K562 (cell line): ENCODE data around the gene DNAJB11. TPM values are rescaled to one million over a fixed set of nuclear protein-coding genes. Genes with fewer than 3 reads are reported as not detected.

Source experiments
- ATAC-seq: fragments of 200-7000 bp; cut with Tn5 transposase; 3 replicates; pipeline ENCODE4 v1.9.1; 2020; ENCODE audit warnings: moderate library complexity
- BruUV-seq: library from RNA; stranded (reverse); fragments of 400-500 nt; replicated peaks from 2 replicates; lab custom pipeline; 2021; lab: Mats Ljungman, UMichigan
- CTCF ChIA-PET: fragments of 300-600 bp; formaldehyde crosslinking; extraction: SDS; loops from one replicate; lab custom pipeline; 2021; ENCODE audit warnings: low intra/inter-chr PET ratio; lab: Yijun Ruan, JAX
- POLR2A ChIA-PET: fragments of 300-600, 350-650 bp; sonication (Branson Sonifier 250); formaldehyde crosslinking; extraction: SDS; loops from one replicate; lab custom pipeline; 2021; ENCODE audit warnings: antibody characterized with exemption, inconsistent platforms; lab: Yijun Ruan, JAX
- DNase-seq, 4 experiments: peaks; one replicate each; pipeline versions ENCODE4 v3.0.0 to v3.0.0-alpha.2; 2011 to 2018; ENCODE audit warnings: low spot score in 3 of 4, mixed read lengths in 3 of 4; ENCODE audit errors: extremely low read depth in 1 of 4
- FAIRE-seq: peaks from 2 replicates; lab custom pipeline; 2011; peaks lifted over from hg19 to GRCh38; lab: Jason Lieb, UNC
- H2AFZ ChIP-seq: 2 replicates; pipeline ENCODE4 v1.6.0; 2011; ENCODE audit warnings: low read depth, low read length, control low read depth, inconsistent platforms
- H3K27ac ChIP-seq: fragments of 200-600 bp; 3 replicates; pipeline ENCODE4 v1.8.0; 2011; ENCODE audit warnings: low read depth, mild to moderate bottlenecking, control low read depth, inconsistent platforms, low read length, moderate library complexity, mixed read lengths; ENCODE audit errors: extremely low read depth
- H3K27me3 ChIP-seq, 2 experiments: fragments of 300-600 bp in 1 of 2; 2 replicates in 1 of 2; 3 replicates in 1 of 2; pipeline versions ENCODE4 v1.6.0 to v1.8.0; 2011; ENCODE audit warnings: inconsistent platforms in 2 of 2, low read length in 2 of 2, mild to moderate bottlenecking in 1 of 2, mixed read lengths in 1 of 2, moderate library complexity in 1 of 2; ENCODE audit not compliant: control insufficient read depth in 2 of 2, insufficient read depth in 2 of 2
- H3K36me3 ChIP-seq: fragments of 300-600 bp; 3 replicates; pipeline ENCODE4 v1.8.0; 2011; ENCODE audit warnings: mild to moderate bottlenecking, low read length, inconsistent platforms; ENCODE audit not compliant: control insufficient read depth, insufficient read depth
- H3K4me1 ChIP-seq, 2 experiments: fragments of 200-600 bp in 1 of 2; replicated peaks in 1 of 2; 2 replicates in 1 of 2; 3 replicates in 1 of 2; pipeline versions ENCODE4 v1.5.1 to v1.8.0; 2011; ENCODE audit warnings: inconsistent platforms in 2 of 2, low read length in 2 of 2, mild to moderate bottlenecking in 1 of 2, mixed read lengths in 1 of 2, moderate library complexity in 1 of 2; ENCODE audit not compliant: control insufficient read depth in 2 of 2, insufficient read depth in 2 of 2
- H3K4me2 ChIP-seq: 2 replicates; pipeline ENCODE4 v1.6.1; 2011; ENCODE audit warnings: low read length, control low read depth, inconsistent platforms, mixed read lengths; ENCODE audit not compliant: insufficient read depth
- H3K4me3 ChIP-seq: fragments of 200-600 bp; sonication (generic), shearing (Covaris generic); 2 replicates; pipeline ENCODE4 v1.5.1; 2016; ENCODE audit warnings: control low read depth, inconsistent platforms
- H3K79me2 ChIP-seq: fragments of 200-600 bp; 3 replicates; pipeline ENCODE4 v1.8.0; 2011; ENCODE audit warnings: low read length, inconsistent platforms; ENCODE audit not compliant: control insufficient read depth, insufficient read depth
- H3K9ac ChIP-seq, 2 experiments: 2 replicates each; pipeline versions ENCODE4 v1.6.0 to v1.6.1; 2011; ENCODE audit warnings: low read depth in 2 of 2, low read length in 2 of 2, control low read depth in 1 of 2, inconsistent platforms in 1 of 2, mild to moderate bottlenecking in 1 of 2, mixed read lengths in 1 of 2; ENCODE audit not compliant: insufficient read depth in 1 of 2
- H3K9me1 ChIP-seq: one replicate; pipeline ENCODE4 v1.6.0; 2011; ENCODE audit warnings: inconsistent platforms, mild to moderate bottlenecking, low read length, moderate library complexity; ENCODE audit not compliant: control insufficient read depth, insufficient read depth
- H3K9me3 ChIP-seq: replicated peaks from 2 replicates; pipeline ENCODE4 v1.5.1; 2011; ENCODE audit warnings: low read depth, low read length, inconsistent platforms; ENCODE audit not compliant: control insufficient read depth, insufficient read depth
- H4K20me1 ChIP-seq: replicated peaks from 2 replicates; pipeline ENCODE4 v1.6.1; 2011; ENCODE audit warnings: low read length, inconsistent platforms, mixed read lengths; ENCODE audit not compliant: control insufficient read depth, insufficient read depth
- BMI1 ChIP-seq: fragments of 150-350 bp; IDR thresholded peaks from 2 replicates; pipeline ENCODE4 v1.6.1; 2014; ENCODE audit warnings: low read length
- DIDO1 ChIP-seq: fragments of 450-650 bp; IDR thresholded peaks from 2 replicates; pipeline ENCODE4 v1.6.1; 2016; ENCODE audit warnings: low read depth, missing biosample characterization, missing genetic modification characterization
- ETV5 ChIP-seq: sonication (generic); formaldehyde crosslinking; IDR thresholded peaks from 2 replicates; pipeline ENCODE4 v1.4.0; 2020; ENCODE audit warnings: low read depth, mild to moderate bottlenecking, missing genetic modification reagents
- RBBP5 ChIP-seq: fragments of 200-600 bp; sonication (generic); IDR thresholded peaks from 2 replicates; pipeline ENCODE4 v1.6.1; 2012; ENCODE audit warnings: borderline replicate concordance, mild to moderate bottlenecking, low read length, control low read depth, inconsistent platforms; ENCODE audit not compliant: insufficient read depth, poor library complexity, severe bottlenecking
- U2AF2 ChIP-seq: fragments of 200-400 bp; formaldehyde crosslinking; optimal IDR thresholded peaks from 2 replicates; pipeline ENCODE3; 2017; ENCODE audit warnings: low read depth, mild to moderate bottlenecking, low read length
- ZBTB1 ChIP-seq: sonication (generic); formaldehyde crosslinking; IDR thresholded peaks from 2 replicates; pipeline ENCODE4 v1.8.1; 2023; ENCODE audit warnings: missing genetic modification reagents, low read depth, mild to moderate bottlenecking, borderline replicate concordance
- ZNF253 ChIP-seq: fragments of 250-450 bp; sonication (Bioruptor Pico); conservative IDR thresholded peaks from 2 replicates; pipeline ENCODE4 v1.6.1; 2021; ENCODE audit warnings: mild to moderate bottlenecking
- WGBS: fragments of 100-300 bp; shearing (Covaris generic); methylation state at CpG from one replicate; pipeline ENCODE4 v1.1.6; 2016; ENCODE audit warnings: low coverage, mixed read lengths; ENCODE audit not compliant: insufficient coverage; ENCODE audit errors: missing lambda C conversion rate; 5-methylcytosine and 5-hydroxymethylcytosine counted together
- in situ Hi-C: fragments of 300-500 bp; cut with MboI; formaldehyde crosslinking; loops from 4 replicates; pipeline ENCODE4 v1.15.0; 2018; ENCODE audit warnings: inconsistent platforms, mixed read lengths
- intact Hi-C: fragments of 100-400 bp; cut with micrococcal nuclease; formaldehyde crosslinking; loops from 2 replicates; pipeline ENCODE4 v1.14.2; 2022
- polyA plus RNA-seq, 8 experiments: library from polyadenylated mRNA; depleted of rRNA in 4 of 8; stranded (reverse) in 5 of 8; unstranded in 3 of 8; fragments of >200 nt; fragmentation: Nextera tagmentation in 2 of 8; fragmentation: Illumina TruSeq in 1 of 8; extraction: Ambion mirVana in 2 of 8; extraction: Trizol in 1 of 8; gene quantifications; 2 replicates each; pipeline versions ENCODE4 v1.2.1 to v1.2.3, GENCODE V29; 2011 to 2014; ENCODE audit warnings: inconsistent platforms in 1 of 8, missing spikeins in 1 of 8
- total RNA-seq, 7 experiments: library from RNA; depleted of rRNA in 6 of 7; stranded (reverse); fragments of >200 nt in 6 of 7; fragmentation: Illumina TruSeq in 2 of 7; extraction: Trizol in 2 of 7; gene quantifications; 2 replicates each; pipeline versions ENCODE4 v1.2.1 to v1.2.3, GENCODE V29; 2011 to 2021; ENCODE audit warnings: low replicate concordance in 1 of 7
- TF ChIP-seq, protein P1 (sequence below): fragments of 450-650 bp; formaldehyde crosslinking; IDR thresholded peaks from 2 replicates; pipeline ENCODE4 v1.4.0; 2020; ENCODE audit warnings: mild to moderate bottlenecking, moderate library complexity
- TF ChIP-seq, protein P2 (sequence below): sonication (generic); formaldehyde crosslinking; IDR thresholded peaks from 2 replicates; pipeline ENCODE4 v1.8.0; 2022; ENCODE audit warnings: mild to moderate bottlenecking, missing genetic modification reagents
- TF ChIP-seq, protein P3 (sequence below): fragments of 250-450 bp; sonication (Bioruptor Pico); IDR thresholded peaks from 2 replicates; pipeline ENCODE4 v1.9.0; 2021; ENCODE audit warnings: mild to moderate bottlenecking
- TF ChIP-seq, protein P4 (sequence below): fragments of 250-450 bp; sonication (Bioruptor Pico); IDR thresholded peaks from 2 replicates; pipeline ENCODE4 v1.8.0; 2022; ENCODE audit warnings: moderate library complexity, mild to moderate bottlenecking, inconsistent platforms

Gene DNAJB11
- total and polyA plus RNA-seq, 9 of the 15 experiments (the other 6 are each of a cell fraction or from before 2014, with no cell fraction given) = 14.8 to 74.7 (median 63.8) TPM

DNA sequence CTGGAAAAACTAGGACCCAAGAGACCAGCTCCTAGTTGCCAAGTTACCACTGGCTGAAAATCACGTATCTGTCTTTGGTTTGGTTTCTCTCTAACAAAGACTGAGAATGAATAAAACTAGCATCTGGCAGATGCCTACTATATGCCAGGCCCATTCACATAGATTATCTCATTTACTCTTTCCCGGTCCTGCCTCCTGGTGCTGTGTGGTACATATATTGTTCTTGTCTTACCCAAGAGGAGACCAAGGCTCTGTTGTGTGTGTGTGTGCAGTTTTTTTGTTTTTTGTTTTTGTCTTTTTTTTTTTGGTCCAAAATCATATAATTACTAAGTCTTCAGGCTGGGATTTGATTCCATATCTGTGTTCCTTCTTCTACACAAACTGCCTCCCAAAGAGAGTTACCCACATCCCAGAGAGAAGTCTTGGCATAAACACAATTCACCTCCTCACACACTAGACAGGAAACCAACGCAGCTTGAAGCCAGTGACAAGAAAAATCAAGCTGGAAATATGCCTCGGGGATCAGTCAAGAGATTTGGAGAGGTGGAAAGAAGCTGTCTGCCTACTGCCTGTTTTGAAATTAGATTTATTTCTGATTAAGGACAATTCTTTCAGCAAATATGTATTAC lies 43.2 kb downstream of the DNAJB11 start:
- no peak overlapping the region for H3K27ac ChIP-seq
- CTCF ChIA-PET = interaction anchor here (0.9 kb wide), 1 partner anchor 140 kb away, joined by 4 read pairs; no protein-coding TSS in a partner anchor
- no peaks in the 10 kb centered on the region for H3K9me1 ChIP-seq
- H3K4me2 ChIP-seq = no peak overlapping the region
- H3K4me1 ChIP-seq = peaks cover 3 to 10% of the 10 kb centered on the region in 2 experiments; a peak in 3 of 5 replicates
- H2AFZ ChIP-seq = no peak overlapping the region
- POLR2A ChIA-PET = interaction anchor here (0.5 to 4.2 kb wide), 6 partner anchors 27 to 214 kb away, joined by 3 to 41 read pairs (median 3); partner anchors contain the start of genes DNAJB11 and EIF4A2
- no peaks in the 10 kb centered on the region for H4K20me1 ChIP-seq
- peaks cover 9 to 45% of the 10 kb centered on the region in 2 experiments; a peak in 4 of 5 replicates for H3K27me3 ChIP-seq
- no peak for FAIRE-seq
- 2% methylated on average over 4 of the region's 4 CpGs for WGBS
- BruUV-seq = no TSS peak
- H3K9ac ChIP-seq = no peak overlapping the region
- H3K4me3 ChIP-seq = no peak overlapping the region
- H3K79me2 ChIP-seq = no peaks in the 10 kb centered on the region
- ATAC-seq = no peak
- no peak for DNase-seq
- no peaks in the 10 kb centered on the region for H3K36me3 ChIP-seq
- in situ Hi-C loops (loop anchor here (10.0 kb wide), 1 partner anchor 141 kb away; no protein-coding TSS in a partner anchor), intact Hi-C loops (loop anchor here (10.0 kb wide), 2 partner anchors 69 to 551 kb away; partner anchors contain the start of gene CRYGS)
- no peaks in the 10 kb centered on the region for H3K9me3 ChIP-seq
- TF ChIP-seq U2AF2 = no peak
- TF ChIP-seq, protein P1, sequence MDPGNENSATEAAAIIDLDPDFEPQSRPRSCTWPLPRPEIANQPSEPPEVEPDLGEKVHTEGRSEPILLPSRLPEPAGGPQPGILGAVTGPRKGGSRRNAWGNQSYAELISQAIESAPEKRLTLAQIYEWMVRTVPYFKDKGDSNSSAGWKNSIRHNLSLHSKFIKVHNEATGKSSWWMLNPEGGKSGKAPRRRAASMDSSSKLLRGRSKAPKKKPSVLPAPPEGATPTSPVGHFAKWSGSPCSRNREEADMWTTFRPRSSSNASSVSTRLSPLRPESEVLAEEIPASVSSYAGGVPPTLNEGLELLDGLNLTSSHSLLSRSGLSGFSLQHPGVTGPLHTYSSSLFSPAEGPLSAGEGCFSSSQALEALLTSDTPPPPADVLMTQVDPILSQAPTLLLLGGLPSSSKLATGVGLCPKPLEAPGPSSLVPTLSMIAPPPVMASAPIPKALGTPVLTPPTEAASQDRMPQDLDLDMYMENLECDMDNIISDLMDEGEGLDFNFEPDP = no peak
- no peak for TF ChIP-seq DIDO1 (tag)
- TF ChIP-seq ETV5 = no peak
- no peak for TF ChIP-seq ZNF253 (CRISPR knock-in tag)
- TF ChIP-seq, protein P2, sequence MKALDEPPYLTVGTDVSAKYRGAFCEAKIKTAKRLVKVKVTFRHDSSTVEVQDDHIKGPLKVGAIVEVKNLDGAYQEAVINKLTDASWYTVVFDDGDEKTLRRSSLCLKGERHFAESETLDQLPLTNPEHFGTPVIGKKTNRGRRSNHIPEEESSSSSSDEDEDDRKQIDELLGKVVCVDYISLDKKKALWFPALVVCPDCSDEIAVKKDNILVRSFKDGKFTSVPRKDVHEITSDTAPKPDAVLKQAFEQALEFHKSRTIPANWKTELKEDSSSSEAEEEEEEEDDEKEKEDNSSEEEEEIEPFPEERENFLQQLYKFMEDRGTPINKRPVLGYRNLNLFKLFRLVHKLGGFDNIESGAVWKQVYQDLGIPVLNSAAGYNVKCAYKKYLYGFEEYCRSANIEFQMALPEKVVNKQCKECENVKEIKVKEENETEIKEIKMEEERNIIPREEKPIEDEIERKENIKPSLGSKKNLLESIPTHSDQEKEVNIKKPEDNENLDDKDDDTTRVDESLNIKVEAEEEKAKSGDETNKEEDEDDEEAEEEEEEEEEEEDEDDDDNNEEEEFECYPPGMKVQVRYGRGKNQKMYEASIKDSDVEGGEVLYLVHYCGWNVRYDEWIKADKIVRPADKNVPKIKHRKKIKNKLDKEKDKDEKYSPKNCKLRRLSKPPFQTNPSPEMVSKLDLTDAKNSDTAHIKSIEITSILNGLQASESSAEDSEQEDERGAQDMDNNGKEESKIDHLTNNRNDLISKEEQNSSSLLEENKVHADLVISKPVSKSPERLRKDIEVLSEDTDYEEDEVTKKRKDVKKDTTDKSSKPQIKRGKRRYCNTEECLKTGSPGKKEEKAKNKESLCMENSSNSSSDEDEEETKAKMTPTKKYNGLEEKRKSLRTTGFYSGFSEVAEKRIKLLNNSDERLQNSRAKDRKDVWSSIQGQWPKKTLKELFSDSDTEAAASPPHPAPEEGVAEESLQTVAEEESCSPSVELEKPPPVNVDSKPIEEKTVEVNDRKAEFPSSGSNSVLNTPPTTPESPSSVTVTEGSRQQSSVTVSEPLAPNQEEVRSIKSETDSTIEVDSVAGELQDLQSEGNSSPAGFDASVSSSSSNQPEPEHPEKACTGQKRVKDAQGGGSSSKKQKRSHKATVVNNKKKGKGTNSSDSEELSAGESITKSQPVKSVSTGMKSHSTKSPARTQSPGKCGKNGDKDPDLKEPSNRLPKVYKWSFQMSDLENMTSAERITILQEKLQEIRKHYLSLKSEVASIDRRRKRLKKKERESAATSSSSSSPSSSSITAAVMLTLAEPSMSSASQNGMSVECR (CRISPR knock-in tag) = no peak
- TF ChIP-seq, protein P3, sequence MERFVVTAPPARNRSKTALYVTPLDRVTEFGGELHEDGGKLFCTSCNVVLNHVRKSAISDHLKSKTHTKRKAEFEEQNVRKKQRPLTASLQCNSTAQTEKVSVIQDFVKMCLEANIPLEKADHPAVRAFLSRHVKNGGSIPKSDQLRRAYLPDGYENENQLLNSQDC (CRISPR knock-in tag) = no peak
- TF ChIP-seq RBBP5 = no peak
- TF ChIP-seq, protein P4, sequence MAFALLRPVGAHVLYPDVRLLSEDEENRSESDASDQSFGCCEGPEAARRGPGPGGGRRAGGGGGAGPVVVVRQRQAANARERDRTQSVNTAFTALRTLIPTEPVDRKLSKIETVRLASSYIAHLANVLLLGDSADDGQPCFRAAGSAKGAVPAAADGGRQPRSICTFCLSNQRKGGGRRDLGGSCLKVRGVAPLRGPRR = no peak
- no peak for TF ChIP-seq ZBTB1 (CRISPR knock-in tag)
- no peak for TF ChIP-seq BMI1
